Neural cell (in vitro differentiated cells): Measurements from ENCODE around the gene HCAR2. TPM values are rescaled to one million over a fixed set of nuclear protein-coding genes. Genes with fewer than 3 reads are reported as not detected.

ENCODE experiments used
- H2AFZ ChIP-seq: fragments of 200-600, 300-800 bp; sonication (generic), shearing (Covaris generic); 2 replicates; pipeline ENCODE4 v1.6.0; 2014; ENCODE audit warnings: low read depth, mild to moderate bottlenecking, antibody characterized with exemption, low read length, moderate library complexity
- H3F3A ChIP-seq: fragments of 200-600 bp; shearing (Covaris generic); 2 replicates; pipeline ENCODE4 v1.6.1; 2016; ENCODE audit warnings: mild to moderate bottlenecking, moderate library complexity, mixed read lengths, antibody characterized with exemption, low read length; ENCODE audit not compliant: insufficient read depth, poor library complexity, severe bottlenecking
- H3K27ac ChIP-seq: fragments of 200-600, 300-800 bp; sonication (generic), shearing (Covaris generic); 2 replicates; pipeline ENCODE4 v1.5.1; 2014; ENCODE audit warnings: mild to moderate bottlenecking, low read length, moderate library complexity
- H3K27me3 ChIP-seq: fragments of 300-800, 200-600 bp; sonication (generic), shearing (Covaris generic); 2 replicates; pipeline ENCODE4 v1.6.0; 2014; ENCODE audit warnings: mild to moderate bottlenecking, low read depth, low read length, moderate library complexity; ENCODE audit not compliant: insufficient read depth
- H3K36me3 ChIP-seq: fragments of 300-800, 200-600 bp; sonication (generic), shearing (Covaris generic); 2 replicates; pipeline ENCODE4 v1.5.1; 2014; ENCODE audit warnings: mild to moderate bottlenecking, antibody characterized with exemption, low read length, moderate library complexity; ENCODE audit not compliant: insufficient read depth
- H3K4me2 ChIP-seq: fragments of 300-800, 200-600 bp; sonication (generic), shearing (Covaris generic); 2 replicates; pipeline ENCODE4 v1.6.0; 2014; ENCODE audit warnings: mild to moderate bottlenecking, low read length
- H3K4me3 ChIP-seq: fragments of 300-800, 200-600 bp; sonication (generic), shearing (Covaris generic); 2 replicates; pipeline ENCODE4 v1.5.1; 2014; ENCODE audit warnings: mild to moderate bottlenecking, low read length, moderate library complexity
- H3K79me2 ChIP-seq: fragments of 200-600 bp; shearing (Covaris generic); replicated peaks from 2 replicates; pipeline ENCODE4 v1.6.0; 2014; ENCODE audit warnings: mild to moderate bottlenecking, low read length, moderate library complexity; ENCODE audit not compliant: insufficient read depth
- H3K9ac ChIP-seq: fragments of 300-800, 200-600 bp; sonication (generic), shearing (Covaris generic); 2 replicates; pipeline ENCODE4 v1.6.1; 2016; ENCODE audit warnings: mild to moderate bottlenecking, low read length, mixed read lengths
- H3K9me2 ChIP-seq: fragments of 200-600 bp; shearing (Covaris generic); 2 replicates; pipeline ENCODE4 v1.6.1; 2016; ENCODE audit warnings: mild to moderate bottlenecking, low read length, mixed read lengths; ENCODE audit not compliant: insufficient read depth
- H3K9me3 ChIP-seq: fragments of 200-600, 300-800 bp; sonication (generic), shearing (Covaris generic); 2 replicates; pipeline ENCODE4 v1.6.1; 2016; ENCODE audit warnings: mild to moderate bottlenecking, mixed run types, low read length, moderate library complexity, mixed read lengths
- H4K20me1 ChIP-seq: fragments of 200-600 bp; shearing (Covaris generic); 2 replicates; pipeline ENCODE4 v1.6.1; 2016; ENCODE audit warnings: mild to moderate bottlenecking, mixed run types; ENCODE audit not compliant: insufficient read depth
- CTCF ChIP-seq: fragments of 450-650 bp; IDR thresholded peaks from 2 replicates; pipeline ENCODE4 v1.5.1; 2014; ENCODE audit warnings: antibody characterized with exemption, mild to moderate bottlenecking, moderate library complexity; ENCODE audit not compliant: poor library complexity, severe bottlenecking
- EP300 ChIP-seq: fragments of 450-650 bp; conservative IDR thresholded peaks from 2 replicates; pipeline ENCODE4 v1.6.1; 2014; ENCODE audit warnings: antibody characterized with exemption, mild to moderate bottlenecking, moderate library complexity; ENCODE audit not compliant: poor library complexity, severe bottlenecking
- EZH2 ChIP-seq: fragments of 200-600, 300-800 bp; shearing (Covaris generic), sonication (generic); IDR thresholded peaks from 2 replicates; pipeline ENCODE4 v1.6.1; 2014; ENCODE audit warnings: antibody characterized with exemption, low read length, borderline replicate concordance, mild to moderate bottlenecking; ENCODE audit not compliant: insufficient read depth, poor library complexity, severe bottlenecking
- MXI1 ChIP-seq: fragments of 450-650 bp; conservative IDR thresholded peaks from 2 replicates; pipeline ENCODE4 v1.6.1; 2014; ENCODE audit warnings: antibody characterized with exemption, mild to moderate bottlenecking; ENCODE audit not compliant: poor library complexity, severe bottlenecking
- POLR2AphosphoS5 ChIP-seq: IDR thresholded peaks from 2 replicates; pipeline ENCODE4 v1.6.1; 2012
- RAD21 ChIP-seq: fragments of 450-650 bp; conservative IDR thresholded peaks from 2 replicates; pipeline ENCODE4 v1.6.1; 2014; ENCODE audit warnings: antibody characterized with exemption, mild to moderate bottlenecking, moderate library complexity
- REST ChIP-seq: IDR thresholded peaks from 2 replicates; pipeline ENCODE4 v1.6.1; 2012; ENCODE audit warnings: borderline replicate concordance
- SMC3 ChIP-seq: fragments of 450-650 bp; conservative IDR thresholded peaks from 2 replicates; pipeline ENCODE4 v1.6.1; 2014; ENCODE audit warnings: antibody characterized with exemption, mild to moderate bottlenecking, moderate library complexity; ENCODE audit not compliant: poor library complexity
- TAF1 ChIP-seq: IDR thresholded peaks from 2 replicates; pipeline ENCODE4 v1.6.1; 2012; ENCODE audit warnings: low read depth
- polyA plus RNA-seq: library from polyadenylated mRNA; depleted of rRNA; stranded (reverse); fragments of >200 nt; gene quantifications from 2 replicates; pipeline ENCODE4 v1.2.3, GENCODE V29; 2014

HCAR2 gene
- polyA plus RNA-seq, 1 donor from 2014 or later: not detected

- no peaks in the 10 kb centered on the region for H3K27me3 ChIP-seq
- H3K4me3 ChIP-seq: no peak overlapping the region
- H3K79me2 ChIP-seq: no peaks in the 10 kb centered on the region
- TF ChIP-seq REST (no peak), SMC3 (no peak), POLR2AphosphoS5 (no peak), MXI1 (no peak)
- H3F3A ChIP-seq: no peaks in the 10 kb centered on the region
- no peaks in the 10 kb centered on the region for H4K20me1 ChIP-seq
- no peak overlapping the region for H3K4me2 ChIP-seq
- H3K36me3 ChIP-seq: no peaks in the 10 kb centered on the region
- H3K27ac ChIP-seq: no peak overlapping the region
- no peak overlapping the region for H3K9ac ChIP-seq
- H3K9me3 ChIP-seq: no peaks in the 10 kb centered on the region
- no peaks in the 10 kb centered on the region for H3K9me2 ChIP-seq
- H2AFZ ChIP-seq: no peak overlapping the region
These were observed 26.5 kb upstream of the HCAR2 start for GRCh38 chr12:122729583-122730214.

- H3K79me2 ChIP-seq: no peaks in the 10 kb centered on the region
- H3K9me3 ChIP-seq: no peaks in the 10 kb centered on the region
- no peak overlapping the region for H3K4me3 ChIP-seq
- H4K20me1 ChIP-seq: no peaks in the 10 kb centered on the region
- H3K9me2 ChIP-seq: no peaks in the 10 kb centered on the region
- H3K9ac ChIP-seq: no peak overlapping the region
- H2AFZ ChIP-seq: no peak overlapping the region
- H3K27me3 ChIP-seq: no peaks in the 10 kb centered on the region
- no peak overlapping the region for H3K27ac ChIP-seq
- TF ChIP-seq RAD21: no peak
- TF ChIP-seq EZH2: no peak
- TF ChIP-seq POLR2AphosphoS5: no peak
- TF ChIP-seq CTCF: no peak
- TF ChIP-seq EP300: no peak
- TF ChIP-seq REST: no peak
- no peak for TF ChIP-seq SMC3
- no peak for TF ChIP-seq TAF1
- TF ChIP-seq MXI1: no peak
- no peaks in the 10 kb centered on the region for H3F3A ChIP-seq
- no peak overlapping the region for H3K4me2 ChIP-seq
- H3K36me3 ChIP-seq: no peaks in the 10 kb centered on the region
These were observed 23.0 kb upstream of the HCAR2 start for GRCh38 chr12:122726080-122726558.
